HepG2 (cell line): ENCODE results near the gene URI1.

ENCODE experiments used
- CAMTA2 ChIP-seq: sonication (generic); formaldehyde crosslinking; IDR thresholded peaks from 2 replicates; pipeline ENCODE4 v1.4.0; 2020; ENCODE audit warnings: mild to moderate bottlenecking, missing genetic modification reagents, borderline replicate concordance
- CENPT ChIP-seq: sonication (generic); formaldehyde crosslinking; IDR thresholded peaks from 2 replicates; pipeline ENCODE4 v1.8.0; 2022; ENCODE audit warnings: low read depth, mild to moderate bottlenecking, moderate library complexity, missing genetic modification reagents
- CTCF ChIP-seq: sonication (generic); formaldehyde crosslinking; IDR thresholded peaks from 2 replicates; pipeline ENCODE4 v1.5.0; 2020; ENCODE audit warnings: mild to moderate bottlenecking, missing genetic modification reagents, moderate library complexity
- EZH2 ChIP-seq: conservative IDR thresholded peaks from 2 replicates; pipeline ENCODE4 v1.6.1; 2012; ENCODE audit warnings: mild to moderate bottlenecking, low read depth, low read length, moderate library complexity
- POLR2A ChIP-seq, 2 experiments: IDR thresholded peaks; 2 replicates each; pipeline ENCODE4 v1.6.1; 2011; ENCODE audit warnings: low read depth in 2 of 2, low read length in 2 of 2, mild to moderate bottlenecking in 1 of 2, moderate library complexity in 1 of 2; ENCODE audit not compliant: insufficient read depth in 1 of 2
- PPARG ChIP-seq: conservative IDR thresholded peaks from 2 replicates; pipeline ENCODE4 v1.6.1; 2016; ENCODE audit warnings: missing biosample characterization, missing genetic modification reagents
- SP1 ChIP-seq, 2 experiments: fragments of 450-650 bp in 1 of 2; sonication (generic) in 1 of 2; formaldehyde crosslinking in 1 of 2; IDR thresholded peaks; 2 replicates each; pipeline versions ENCODE4 v1.4.0 to v1.6.1; 2016 to 2020; ENCODE audit warnings: missing genetic modification reagents in 1 of 2
- ZNF205 ChIP-seq: IDR thresholded peaks from 2 replicates; pipeline ENCODE4 v1.6.1; 2018; ENCODE audit warnings: missing biosample characterization, missing genetic modification reagents
- ZNF350 ChIP-seq: sonication (generic); formaldehyde crosslinking; IDR thresholded peaks from 2 replicates; pipeline ENCODE4 v1.4.0; 2020; ENCODE audit warnings: mild to moderate bottlenecking, low read depth, missing genetic modification reagents, borderline replicate concordance

- TF ChIP-seq CTCF (CRISPR knock-in tag) (no peak), PPARG (CRISPR knock-in tag) (no peak), POLR2A (IDR thresholded peaks at IDR 0.05; ENCODE audit: insufficient read depth in 1 of 2, low read depth in 2 of 2, low read length in 2 of 2) (no peak), ZNF205 (CRISPR knock-in tag) (no peak), CENPT (CRISPR knock-in tag) (no peak), SP1 (IDR thresholded peaks at IDR 0.05) (no peak), SP1 (CRISPR knock-in tag; IDR thresholded peaks at IDR 0.05) (no peak), CAMTA2 (CRISPR knock-in tag) (no peak), ZNF350 (CRISPR knock-in tag) (no peak), EZH2 (no peak)
Observed at GRCh38 chr19:29952646-29953045, 10.6 kb downstream of the URI1 start.
